Activated CD4-positive, alpha-beta T cell treated with anti-CD3 and anti-CD28 coated beads, Interleukin-2, amount 50 U/mL, for 4 hours (primary cell): ENCODE data around the gene CLDN15.

Experiments
- DNase-seq, 2 experiments: peaks; one replicate each; pipeline ENCODE4 v3.0.0-alpha.2; 2020

The CLDN15 gene

DNA sequence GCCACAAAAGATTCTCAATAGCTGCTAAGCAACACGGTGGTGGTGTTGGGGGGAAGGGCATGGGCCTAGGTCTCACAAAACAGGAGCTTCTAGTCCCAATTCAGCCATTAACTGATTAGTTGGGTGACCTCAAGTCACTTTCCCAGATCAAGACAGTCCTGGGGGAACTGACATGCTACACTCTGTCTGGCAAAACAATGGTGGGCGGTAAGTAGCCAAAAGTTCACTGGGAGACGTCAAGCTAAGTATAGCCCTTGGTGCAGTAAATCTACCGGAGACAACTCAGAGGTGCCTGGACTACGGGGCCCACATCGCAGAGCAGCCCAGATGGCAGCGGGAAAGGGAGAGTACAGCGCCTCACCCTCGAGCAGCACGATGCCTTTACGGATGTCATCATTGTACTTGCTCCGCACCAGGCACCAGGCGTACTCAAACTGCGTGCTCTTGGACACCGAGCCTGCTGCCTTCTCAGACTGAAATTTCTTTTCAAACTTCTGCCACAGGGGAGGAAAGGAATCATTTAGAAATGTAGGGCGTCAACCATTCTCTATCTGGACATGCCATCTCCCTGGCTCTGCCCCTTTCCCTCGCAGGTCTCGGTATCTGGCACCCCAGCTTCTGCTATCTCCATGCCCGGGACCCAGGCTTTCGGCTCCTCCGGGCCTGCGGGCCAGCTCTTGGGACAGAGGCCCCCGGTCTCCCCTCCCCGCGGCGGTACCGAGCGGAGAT, 6.2 kb upstream of the CLDN15 start:
- DNase-seq, result no peak

GRCh38 chr7:101241443-101242349, 4.1 kb upstream of the CLDN15 start:
- no peak for DNase-seq

GRCh38 chr7:101241015-101241363, 3.4 kb upstream of the CLDN15 start:
- no peak for DNase-seq

DNA sequence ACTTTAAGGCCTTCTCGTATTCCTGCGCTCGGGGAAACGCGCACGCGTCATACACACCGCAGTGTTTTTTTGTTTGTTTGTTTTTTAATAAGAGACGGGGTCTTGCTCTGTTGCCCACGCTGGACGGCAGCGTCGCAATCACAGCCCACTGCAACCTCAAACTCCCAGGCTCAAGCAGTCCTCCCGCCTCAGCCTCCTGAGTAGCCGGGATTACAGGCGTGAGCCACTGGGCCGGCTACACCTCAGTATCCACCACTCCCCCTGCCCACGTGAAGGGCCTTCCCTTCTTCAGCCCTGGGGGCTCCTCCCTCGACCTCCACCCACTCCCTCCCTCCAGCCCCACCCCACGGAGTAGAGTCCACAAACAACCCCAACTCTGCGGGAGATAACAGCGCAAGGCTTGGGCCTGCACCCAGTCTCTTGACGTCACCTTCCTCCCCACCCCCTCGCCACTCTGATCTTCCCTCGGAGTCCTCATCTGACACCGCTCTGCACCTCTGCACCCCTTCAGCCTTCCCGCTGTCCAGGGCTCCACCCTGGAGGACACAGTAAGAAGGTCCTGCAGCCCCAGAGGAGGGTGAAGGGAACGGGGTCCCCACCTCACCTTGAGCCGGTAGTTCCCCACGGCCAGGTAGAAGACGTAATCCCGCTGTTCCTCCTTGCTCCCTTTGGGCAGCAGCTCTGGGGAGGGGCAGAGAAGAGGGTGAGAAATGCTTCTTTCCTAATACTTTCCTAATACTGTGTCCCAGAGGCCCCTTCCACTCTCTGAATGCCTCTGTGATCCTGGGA, 2.8 kb upstream of the CLDN15 start:
- no peak for DNase-seq

DNA sequence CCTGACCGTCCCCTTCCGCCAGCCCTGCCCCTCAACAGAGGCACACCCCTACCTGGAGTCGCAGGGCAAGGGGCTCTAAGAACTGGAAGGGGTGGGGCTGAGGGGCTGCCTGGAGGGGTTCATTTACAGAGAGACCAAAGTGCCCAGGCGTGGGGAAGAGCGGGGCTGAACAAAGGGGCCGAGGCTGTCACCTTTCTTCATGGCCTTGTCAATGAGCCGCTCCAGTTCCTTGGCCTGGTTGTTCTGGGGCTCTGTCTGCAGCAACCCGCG, 2.3 kb upstream of the CLDN15 start:
- DNase-seq, result no peak

GRCh38 chr7:101239191-101239950, 1.8 kb upstream of the CLDN15 start:
- no peak for DNase-seq

GRCh38 chr7:101238226-101239182, 902 bp upstream of the CLDN15 start:
- no peak for DNase-seq

DNA sequence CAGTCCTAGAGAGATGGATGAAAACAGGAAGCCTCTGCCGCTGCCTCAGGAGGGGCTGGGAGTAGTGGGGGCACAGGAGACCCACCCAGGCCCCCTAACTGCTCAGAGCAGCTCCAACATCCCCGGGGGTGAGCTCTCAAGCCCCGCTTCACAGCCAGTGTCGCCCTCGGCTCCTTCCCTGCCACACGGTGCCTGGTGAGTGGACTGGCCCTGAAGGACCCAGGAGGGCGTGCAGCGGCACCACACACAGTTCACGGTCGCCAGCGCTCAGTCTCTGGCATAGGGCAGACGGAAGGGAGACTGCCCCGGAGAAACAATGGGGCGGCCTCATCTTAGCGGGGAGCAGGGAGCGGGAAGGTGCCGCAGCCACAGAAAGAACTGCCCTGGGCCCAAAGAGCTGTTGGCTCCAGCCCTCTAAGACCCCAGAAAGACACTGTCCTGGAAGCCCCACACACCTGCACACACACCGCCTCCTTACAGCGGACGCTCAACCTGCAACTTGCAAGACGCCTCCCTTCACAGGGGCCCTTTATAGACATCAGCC, 1.2 kb downstream of the CLDN15 start:
- no peak for DNase-seq

DNA sequence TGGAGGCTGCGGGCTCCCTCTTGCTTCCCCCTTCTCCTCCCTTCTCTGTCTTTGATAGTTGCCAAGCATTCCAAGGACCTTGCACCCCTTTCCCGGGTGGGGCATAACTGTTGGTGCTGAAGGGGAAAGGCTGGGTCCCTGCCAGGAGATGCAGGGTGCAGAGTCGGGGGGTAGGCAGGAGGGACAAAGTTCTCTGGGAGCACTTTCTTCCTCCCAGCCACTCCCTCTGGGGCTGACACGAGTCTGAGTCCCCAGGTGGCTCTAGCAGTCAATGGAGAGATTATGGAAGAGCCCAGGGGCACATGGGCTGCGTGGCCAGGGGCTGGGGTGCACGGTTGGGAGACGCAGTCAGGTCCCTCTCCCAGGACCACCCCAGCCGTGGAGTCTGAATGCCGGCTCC, 2.1 kb downstream of the CLDN15 start:
- no peak for DNase-seq

DNA sequence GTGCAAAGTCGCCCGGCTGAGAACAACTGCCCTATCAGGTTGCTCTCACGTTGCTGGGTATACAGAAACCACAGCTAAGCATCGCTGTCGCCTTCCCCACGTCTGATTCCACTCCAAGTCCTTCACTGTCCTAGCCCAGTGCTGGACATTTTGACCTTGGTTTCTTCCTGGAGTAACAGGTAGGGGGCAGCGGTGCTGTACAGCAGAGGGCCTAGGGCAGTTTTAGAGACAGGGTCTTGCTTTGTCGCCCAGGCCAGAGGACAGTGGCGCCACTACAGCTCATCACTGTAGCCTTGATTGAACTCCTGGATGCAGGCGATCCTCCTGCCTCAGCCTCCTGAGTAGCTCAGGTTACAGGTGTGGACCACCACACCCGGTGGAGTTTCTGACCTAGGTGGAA, 2.6 kb downstream of the CLDN15 start:
- DNase-seq, result no peak

- DNase-seq, result no peak
These were observed 3.0 kb downstream of the CLDN15 start for GRCh38 chr7:101234636-101235035.

- no peak for DNase-seq
These were observed 3.6 kb downstream of the CLDN15 start for GRCh38 chr7:101233907-101234547.

- DNase-seq, result no peak
These were observed 5.3 kb downstream of the CLDN15 start for GRCh38 chr7:101232141-101232850.

DNA sequence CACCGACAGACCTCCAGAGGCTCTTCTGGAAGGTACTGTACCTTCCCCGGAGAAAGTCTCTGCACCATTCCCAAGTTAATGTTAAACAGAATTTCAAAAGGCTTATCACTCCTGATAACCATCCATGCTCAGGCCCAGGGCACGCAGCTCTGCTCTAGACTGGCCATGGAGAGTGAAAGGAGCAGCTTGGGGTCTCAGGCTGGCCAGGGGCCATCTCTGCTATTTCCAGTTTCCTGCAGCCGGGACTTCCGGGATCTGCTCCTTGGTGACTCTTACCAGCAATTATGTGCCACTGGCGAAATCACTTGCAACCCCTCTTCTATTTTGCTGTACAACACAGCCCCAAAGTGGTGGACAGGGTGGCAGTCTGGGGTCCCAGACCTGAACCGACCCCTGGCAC, 6.0 kb downstream of the CLDN15 start:
- no peak for DNase-seq

DNA sequence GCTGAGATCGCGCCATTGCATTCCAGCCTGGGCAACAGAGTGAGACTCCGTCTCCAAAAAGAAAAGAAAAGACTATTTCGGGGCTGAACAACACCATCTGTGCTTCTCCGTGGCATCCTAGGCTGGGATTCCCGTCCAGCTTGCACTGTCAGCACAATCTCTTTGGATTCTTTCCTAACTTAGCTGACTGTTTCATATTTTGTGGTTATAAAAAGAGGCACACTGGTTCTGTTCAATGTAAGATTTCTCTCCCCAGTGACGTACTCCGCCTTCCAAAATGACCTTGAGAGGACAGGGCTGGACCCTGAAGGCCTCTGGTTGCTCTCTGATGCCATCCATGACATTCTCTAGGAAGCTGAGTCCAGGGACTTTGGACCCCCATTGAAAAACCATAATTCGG, 10.9 kb downstream of the CLDN15 start:
- DNase-seq, result no peak

GRCh38 chr7:101225650-101226049, 12.0 kb downstream of the CLDN15 start:
- DNase-seq, result no peak

GRCh38 chr7:101223528-101223927, 14.1 kb downstream of the CLDN15 start:
- no peak for DNase-seq

GRCh38 chr7:101222275-101222830, 15.2 kb downstream of the CLDN15 start:
- DNase-seq, result no peak

- DNase-seq, result no peak
These were observed 17.3 kb downstream of the CLDN15 start for GRCh38 chr7:101220295-101220694.
